ENCODE measurements around the gene DOP1A. TPM values are rescaled to one million over a fixed set of nuclear protein-coding genes. Genes with fewer than 3 reads are reported as not detected.

The DOP1A gene
- total and polyA plus RNA-seq, 2 of the 4 experiments (the other 2 are of a cell fraction) = 6.0 to 32.4 TPM

DNA sequence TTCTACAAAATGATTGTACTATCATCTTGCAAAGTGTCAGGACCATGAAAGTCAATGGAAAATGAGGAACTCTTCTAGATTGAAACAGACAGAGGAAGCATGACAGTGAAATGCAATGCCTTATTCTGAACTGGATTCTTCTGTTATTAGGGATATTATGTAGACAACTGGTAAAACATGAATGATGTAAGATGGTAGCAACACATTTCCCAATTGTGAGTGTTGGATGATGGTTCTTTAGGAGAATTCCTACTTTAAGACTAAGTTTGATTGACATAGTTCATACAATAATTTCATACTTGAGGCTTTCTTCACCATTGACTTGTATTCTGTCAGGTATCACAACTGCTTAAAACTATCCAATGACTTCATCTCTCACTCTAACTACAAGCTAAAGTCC, 6.3 kb upstream of the DOP1A start:
- no peaks in the 10 kb centered on the region for H3K9me1 ChIP-seq (ENCODE audit: insufficient read depth, low read length)
- H4K91ac ChIP-seq (ENCODE audit: insufficient read depth, low read depth, low read length) = no peak overlapping the region
- no peak overlapping the region for H2AK9ac ChIP-seq (replicated peaks; ENCODE audit: low read depth, low read length, poor library complexity)
- no peak overlapping the region for H2AK5ac ChIP-seq (ENCODE audit: low read depth, low read length)
- no peak overlapping the region for H3K27ac ChIP-seq (ENCODE audit: insufficient read depth, low read length)
- H4K5ac ChIP-seq (ENCODE audit: low read depth, low read length) = no peak overlapping the region; the same call in 1 of the 2 replicates
- intact Hi-C loops (cut with micrococcal nuclease) = no loop called here
- no peaks in the 10 kb centered on the region for H3K36me3 ChIP-seq (ENCODE audit: control insufficient read depth, insufficient read depth, low read length)
- H3K79me1 ChIP-seq (ENCODE audit: low read depth in 1 of 2, low read length in 2 of 2) = peaks cover 17 to 25% of the 10 kb centered on the region in 2 experiments
- ATAC-seq (ENCODE audit: low read depth) = no peak
- no peak overlapping the region for H3K4me3 ChIP-seq (ENCODE audit: insufficient read depth, low read depth, low read length)
- H2BK15ac ChIP-seq (ENCODE audit: low read depth, low read length) = no peak overlapping the region
- dilution Hi-C loops (cut with HindIII; ENCODE audit: low sequenced_read_pairs, unreplicated experiment) = loop anchor here (25.0 kb wide), 1 partner anchor 451 kb away; the partner anchor contains the start of gene PRSS35
- peaks cover 2% of the 10 kb centered on the region; the same call in 1 of the 2 replicates for H3K4me1 ChIP-seq (ENCODE audit: control insufficient read depth, insufficient read depth, low read length)
- H4K20me1 ChIP-seq (ENCODE audit: insufficient read depth, low read length) = no peaks in the 10 kb centered on the region
- H2BK20ac ChIP-seq (ENCODE audit: low read depth, low read length) = no peak overlapping the region
- no peak overlapping the region for H3K4me2 ChIP-seq (ENCODE audit: low read depth, low read length)
- no peak overlapping the region for H3K23ac ChIP-seq (ENCODE audit: low read depth, low read length)
- no peak overlapping the region for H3K18ac ChIP-seq (ENCODE audit: low read depth, low read length)
- no peak for DNase-seq
- no peak for TF ChIP-seq USF2 (IDR thresholded peaks at IDR 0.05; ENCODE audit: low read depth, low read length)
- TF ChIP-seq, protein P1, sequence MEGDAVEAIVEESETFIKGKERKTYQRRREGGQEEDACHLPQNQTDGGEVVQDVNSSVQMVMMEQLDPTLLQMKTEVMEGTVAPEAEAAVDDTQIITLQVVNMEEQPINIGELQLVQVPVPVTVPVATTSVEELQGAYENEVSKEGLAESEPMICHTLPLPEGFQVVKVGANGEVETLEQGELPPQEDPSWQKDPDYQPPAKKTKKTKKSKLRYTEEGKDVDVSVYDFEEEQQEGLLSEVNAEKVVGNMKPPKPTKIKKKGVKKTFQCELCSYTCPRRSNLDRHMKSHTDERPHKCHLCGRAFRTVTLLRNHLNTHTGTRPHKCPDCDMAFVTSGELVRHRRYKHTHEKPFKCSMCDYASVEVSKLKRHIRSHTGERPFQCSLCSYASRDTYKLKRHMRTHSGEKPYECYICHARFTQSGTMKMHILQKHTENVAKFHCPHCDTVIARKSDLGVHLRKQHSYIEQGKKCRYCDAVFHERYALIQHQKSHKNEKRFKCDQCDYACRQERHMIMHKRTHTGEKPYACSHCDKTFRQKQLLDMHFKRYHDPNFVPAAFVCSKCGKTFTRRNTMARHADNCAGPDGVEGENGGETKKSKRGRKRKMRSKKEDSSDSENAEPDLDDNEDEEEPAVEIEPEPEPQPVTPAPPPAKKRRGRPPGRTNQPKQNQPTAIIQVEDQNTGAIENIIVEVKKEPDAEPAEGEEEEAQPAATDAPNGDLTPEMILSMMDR (conservative IDR thresholded peaks at IDR 0.05; ENCODE audit: low read depth, low read length) = no peak
- peak; percentile 17; the same call in 1 of the 2 replicates for TF ChIP-seq CEBPB (IDR thresholded peaks at IDR 0.05; ENCODE audit: low read depth, low read length)
- H2AFZ ChIP-seq (replicated peaks; ENCODE audit: low read length, poor library complexity) = no peak overlapping the region
- H3K27me3 ChIP-seq (ENCODE audit: control insufficient read depth, insufficient read depth, low read length) = no peaks in the 10 kb centered on the region
- H2BK5ac ChIP-seq (ENCODE audit: low read depth, low read length, poor library complexity, severe bottlenecking) = no peak overlapping the region
- ChIA-PET POLR2A (ENCODE audit: unreplicated experiment) (no interaction called here), CTCF (no interaction called here)
- in situ Hi-C loops (cut with MboI; ENCODE audit: low sequenced_read_pairs) = loop anchor here (25.0 kb wide), 1 partner anchor 699 kb away; the partner anchor contains the start of gene TPBG
- H3K9ac ChIP-seq (ENCODE audit: low read depth, low read length) = no peak overlapping the region
- H3K14ac ChIP-seq (replicated peaks; ENCODE audit: low read depth, low read length) = no peak overlapping the region
- BruUV-seq (replicated peaks) = no TSS peak
- H3K56ac ChIP-seq (ENCODE audit: extremely low read depth, insufficient read depth, low read length) = no peak overlapping the region
- H2BK120ac ChIP-seq (ENCODE audit: low read depth, low read length) = no peak overlapping the region
- H3K4ac ChIP-seq (ENCODE audit: low read depth, low read length) = no peak overlapping the region
- H4K8ac ChIP-seq (ENCODE audit: low read depth in 2 of 2, low read length in 2 of 2) = no peak overlapping the region; a peak in 1 of 4 replicates
- H3K9me3 ChIP-seq (ENCODE audit: control insufficient read depth, insufficient read depth, low read length) = no peaks in the 10 kb centered on the region

Data from IMR-90 (cell line).